Anterior cingulate cortex (tissue), 58 donors: Measurements from ENCODE around the gene RARB.

ENCODE experiments used
- DNase-seq, 58 donors: peaks; one replicate each; lab custom pipeline; 2025; lab: John Stamatoyannopoulos, UW

The RARB gene

DNA sequence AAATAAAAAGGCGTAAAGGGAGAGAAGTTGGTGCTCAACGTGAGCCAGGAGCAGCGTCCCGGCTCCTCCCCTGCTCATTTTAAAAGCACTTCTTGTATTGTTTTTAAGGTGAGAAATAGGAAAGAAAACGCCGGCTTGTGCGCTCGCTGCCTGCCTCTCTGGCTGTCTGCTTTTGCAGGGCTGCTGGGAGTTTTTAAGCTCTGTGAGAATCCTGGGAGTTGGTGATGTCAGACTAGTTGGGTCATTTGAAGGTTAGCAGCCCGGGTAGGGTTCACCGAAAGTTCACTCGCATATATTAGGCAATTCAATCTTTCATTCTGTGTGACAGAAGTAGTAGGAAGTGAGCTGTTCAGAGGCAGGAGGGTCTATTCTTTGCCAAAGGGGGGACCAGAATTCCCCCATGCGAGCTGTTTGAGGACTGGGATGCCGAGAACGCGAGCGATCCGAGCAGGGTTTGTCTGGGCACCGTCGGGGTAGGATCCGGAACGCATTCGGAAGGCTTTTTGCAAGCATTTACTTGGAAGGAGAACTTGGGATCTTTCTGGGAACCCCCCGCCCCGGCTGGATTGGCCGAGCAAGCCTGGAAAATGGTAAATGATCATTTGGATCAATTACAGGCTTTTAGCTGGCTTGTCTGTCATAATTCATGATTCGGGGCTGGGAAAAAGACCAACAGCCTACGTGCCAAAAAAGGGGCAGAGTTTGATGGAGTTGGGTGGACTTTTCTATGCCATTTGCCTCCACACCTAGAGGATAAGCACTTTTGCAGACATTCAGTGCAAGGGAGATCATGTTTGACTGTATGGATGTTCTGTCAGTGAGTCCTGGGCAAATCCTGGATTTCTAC, at the start of gene RARB:
TSS of gene RARB (plus strand) at position 322 of the 847 bp plus-strand sequence. CDS start at position 791, 469 bp downstream.
- DNase-seq, result peak in 57 of 58 donors; percentile 8 to 84 (median 46)

DNA sequence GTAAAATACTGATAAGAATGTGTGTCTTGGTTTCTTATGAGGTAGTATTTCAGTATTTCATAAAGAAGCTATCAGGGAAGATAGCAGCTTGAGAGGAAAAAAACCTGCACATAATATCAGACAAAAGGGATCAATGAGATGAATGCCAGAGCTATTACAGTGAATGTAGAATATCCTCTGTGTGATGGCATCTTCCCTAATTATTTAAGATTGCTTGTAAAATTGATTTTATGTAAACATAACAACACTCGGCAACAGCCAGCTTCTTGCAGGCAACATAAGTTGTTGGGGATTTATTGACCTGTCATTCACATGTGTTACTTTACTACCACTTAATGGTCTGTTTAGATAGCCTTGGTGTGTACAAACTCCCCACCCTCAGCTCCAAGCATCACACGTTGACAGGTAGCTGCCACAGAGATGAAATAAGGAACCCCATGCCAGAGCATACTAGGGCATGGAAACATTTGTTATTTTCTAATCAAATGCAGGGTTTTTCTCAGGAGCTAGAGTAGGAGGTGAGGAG, 49.2 kb upstream of the RARB start:
- DNase-seq, result no peak

DNA sequence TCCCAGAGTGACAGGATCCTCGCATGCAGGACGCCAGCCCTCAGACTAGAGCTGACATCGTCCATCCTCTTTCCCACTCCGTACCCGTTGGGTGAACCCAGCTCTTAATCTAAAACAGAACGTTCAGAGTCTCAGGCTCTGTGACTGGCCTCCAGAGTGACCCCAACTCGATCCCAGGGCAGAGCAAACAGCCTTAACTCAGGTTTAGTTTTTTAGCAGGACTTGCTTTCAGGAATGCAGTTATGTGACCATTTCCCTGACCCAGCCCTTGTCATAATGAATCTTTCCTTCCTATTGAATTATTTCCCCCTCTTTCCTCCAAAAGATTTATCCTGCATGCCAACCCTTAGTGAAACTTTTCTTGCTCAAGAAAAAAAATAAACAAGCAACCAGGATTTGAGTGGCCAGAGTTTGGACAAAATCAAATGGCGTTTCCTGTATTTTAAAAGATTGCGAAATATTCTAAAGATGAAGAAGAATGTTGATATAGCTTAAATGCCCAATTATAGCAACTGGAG, 47.8 kb upstream of the RARB start:
- no peak for DNase-seq

DNA sequence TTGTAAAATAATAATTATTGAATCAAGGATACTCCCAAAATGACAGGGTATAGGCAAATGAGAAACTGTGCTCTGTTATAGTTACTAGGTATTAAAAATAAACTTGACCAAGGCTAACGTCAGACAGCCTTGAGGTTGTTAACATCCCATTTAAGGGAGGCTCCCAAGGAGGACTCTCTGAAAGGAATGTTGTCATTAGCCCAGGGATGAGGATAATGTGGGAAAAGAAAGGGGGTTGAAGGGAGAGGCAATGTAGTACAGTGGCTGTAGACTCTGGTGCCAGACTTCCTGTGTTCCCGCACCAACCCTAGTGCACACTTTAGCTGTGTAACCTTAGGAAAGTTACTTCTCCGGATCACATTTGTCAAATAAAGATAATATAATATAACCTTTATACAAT, 47.0 kb upstream of the RARB start:
- DNase-seq, result no peak

DNA sequence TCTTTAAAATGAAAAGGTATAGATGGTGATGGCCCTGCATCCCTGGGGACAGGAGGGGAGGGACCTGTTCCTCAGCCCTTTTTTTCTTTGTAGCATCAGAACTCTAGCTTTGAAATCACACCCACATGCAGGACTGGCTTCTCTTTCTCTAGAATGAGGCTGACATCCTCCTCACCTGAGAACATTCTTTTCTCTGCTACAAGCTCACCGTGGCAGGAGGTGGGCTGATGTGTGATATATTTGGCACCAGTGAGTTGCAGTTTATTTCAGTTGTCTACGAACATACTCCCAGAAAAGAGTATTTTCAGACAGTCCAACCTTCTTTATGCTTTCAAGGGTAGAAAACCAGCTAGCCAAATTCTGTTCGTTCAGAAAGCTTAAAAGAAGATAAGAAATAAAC, 43.6 kb upstream of the RARB start:
- DNase-seq, result peak in 1 of 58 donors; percentile 17

DNA sequence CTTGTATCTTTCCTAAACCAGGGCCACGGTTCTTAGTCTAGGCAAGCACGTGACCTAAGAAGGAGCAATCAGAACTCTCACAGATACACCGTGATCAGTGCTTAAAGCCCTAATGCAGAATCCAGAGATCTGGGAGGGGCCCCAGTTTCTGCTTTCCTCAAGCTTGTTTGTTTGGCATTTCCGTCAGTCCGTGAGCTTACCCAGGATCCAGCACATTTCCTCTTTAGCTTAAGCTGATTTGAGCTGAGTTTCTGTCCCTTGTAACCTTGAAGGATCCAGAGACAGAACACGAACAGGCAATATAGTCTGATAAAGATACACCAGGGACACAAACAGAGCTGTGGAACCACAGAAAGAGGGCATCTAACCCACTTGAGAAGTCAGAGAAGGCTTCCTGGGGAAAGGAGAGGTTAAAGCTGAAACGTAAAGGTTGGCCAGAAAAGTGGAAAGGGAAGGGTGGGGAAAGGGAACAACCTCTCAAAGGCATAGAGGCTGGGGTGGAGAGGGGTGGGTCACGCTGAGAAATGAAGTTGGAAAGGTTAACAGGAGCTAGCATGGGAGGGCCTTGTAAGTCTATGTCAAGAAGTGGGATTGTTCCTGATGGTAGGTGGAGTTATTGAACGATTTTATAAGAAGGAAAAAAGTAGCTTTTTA, 42.1 kb upstream of the RARB start:
- no peak for DNase-seq

DNA sequence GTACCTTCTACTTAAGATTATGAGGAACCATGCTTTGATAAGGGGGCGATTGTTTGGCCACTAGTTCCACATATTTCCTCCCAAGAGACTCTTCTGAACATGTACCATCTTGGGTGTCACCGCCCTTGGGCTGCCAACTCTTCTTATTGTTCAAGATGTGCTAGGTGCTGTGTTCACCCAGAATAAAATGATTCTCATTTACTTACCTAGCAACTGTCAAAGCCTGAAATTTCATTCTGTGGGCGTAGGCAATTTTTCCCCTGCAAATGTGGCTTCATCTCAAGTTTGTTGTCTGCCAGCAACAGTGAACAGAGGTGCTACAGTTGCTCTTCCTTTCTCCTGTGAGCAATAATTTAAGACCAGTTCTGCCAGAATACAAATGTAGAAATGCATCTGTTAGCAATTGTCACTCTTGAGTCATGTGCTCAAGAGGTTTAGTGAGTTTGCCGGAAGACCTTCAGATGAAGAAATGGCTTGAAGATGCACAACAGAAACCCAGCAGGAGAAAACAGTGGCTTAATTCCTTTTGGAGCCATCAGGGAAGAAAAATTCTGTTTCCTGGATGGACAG, 41.3 kb upstream of the RARB start:
- peak in 3 of 58 donors; percentile 4 to 29 (median 18) for DNase-seq

DNA sequence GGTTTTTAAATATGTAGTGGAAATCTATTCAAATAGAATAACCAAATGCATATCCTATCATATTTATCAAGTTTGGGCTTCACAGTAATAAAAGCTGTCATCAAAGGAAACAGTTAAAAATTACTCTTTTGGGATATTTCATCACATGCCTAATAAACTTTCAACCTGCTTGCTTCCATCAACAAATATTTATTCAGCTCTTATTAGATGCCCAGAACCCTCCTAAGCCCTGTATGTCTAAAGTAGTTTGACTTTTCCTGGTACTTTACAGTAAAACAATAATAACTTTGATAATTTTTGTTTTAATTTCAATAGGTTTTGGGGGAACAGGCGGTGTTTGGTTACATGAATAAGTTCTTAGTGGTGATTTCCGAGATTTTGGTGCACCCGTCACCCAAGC, 37.5 kb upstream of the RARB start:
- DNase-seq, result no peak

DNA sequence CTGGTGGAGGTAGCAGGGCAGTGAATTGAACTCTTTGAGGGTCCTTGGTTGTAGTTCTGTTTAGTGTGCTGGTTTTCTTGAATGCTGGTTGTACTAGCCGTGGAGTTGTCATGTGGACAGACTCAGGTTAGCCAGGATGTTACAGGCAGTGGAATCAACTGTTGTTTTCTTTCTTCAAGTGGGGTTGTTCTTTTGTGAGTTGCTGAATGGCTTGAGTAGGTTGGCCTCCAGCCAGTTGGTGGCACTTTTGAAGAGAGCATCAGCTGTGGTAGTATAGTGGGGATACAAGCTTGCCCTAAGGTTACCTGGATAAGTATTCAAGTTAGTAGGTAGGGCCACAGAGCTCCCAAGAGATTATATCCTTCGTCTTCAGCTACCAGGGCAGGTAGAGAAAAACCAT, 31.8 kb upstream of the RARB start:
- no peak for DNase-seq

DNA sequence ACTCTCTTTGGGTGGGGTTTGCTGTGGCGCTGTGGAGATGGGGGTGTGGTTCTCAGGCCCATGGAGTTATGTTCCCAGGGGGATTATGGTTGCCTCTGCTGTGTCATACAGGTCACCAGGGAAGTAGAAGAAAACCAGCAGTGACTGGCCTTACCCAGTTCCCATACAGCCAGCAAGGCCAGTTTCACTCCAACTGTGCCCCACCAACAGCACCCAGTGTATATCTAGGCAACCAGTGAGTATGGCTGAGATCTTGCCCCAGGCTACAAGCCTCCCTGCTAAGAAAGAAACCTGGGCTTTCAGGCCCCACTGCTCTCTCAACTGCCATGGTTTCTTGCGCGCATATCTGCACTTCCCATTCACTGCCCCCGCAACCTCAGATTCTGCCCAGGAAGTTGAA, 31.4 kb upstream of the RARB start:
- DNase-seq, result no peak

DNA sequence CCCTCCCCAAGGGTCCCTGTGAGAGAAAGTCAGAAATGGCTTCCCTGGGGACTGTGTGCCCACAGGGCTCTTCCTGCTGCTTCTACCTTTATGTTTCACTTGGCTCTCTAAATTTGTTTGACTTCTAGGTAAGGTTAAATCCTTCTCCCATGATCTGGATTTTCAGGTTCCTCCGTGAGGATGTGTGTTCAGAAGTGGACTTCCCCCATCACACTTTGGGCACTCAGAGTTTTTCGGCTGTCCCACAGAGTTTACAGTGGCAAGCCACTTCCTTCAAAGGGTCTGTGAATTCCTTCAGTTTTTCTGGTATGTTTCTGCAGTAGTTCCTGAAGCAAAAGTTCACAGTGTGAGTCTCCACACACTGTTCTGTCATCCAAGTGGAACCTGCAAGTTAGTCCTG, 30.9 kb upstream of the RARB start:
- DNase-seq, result no peak

DNA sequence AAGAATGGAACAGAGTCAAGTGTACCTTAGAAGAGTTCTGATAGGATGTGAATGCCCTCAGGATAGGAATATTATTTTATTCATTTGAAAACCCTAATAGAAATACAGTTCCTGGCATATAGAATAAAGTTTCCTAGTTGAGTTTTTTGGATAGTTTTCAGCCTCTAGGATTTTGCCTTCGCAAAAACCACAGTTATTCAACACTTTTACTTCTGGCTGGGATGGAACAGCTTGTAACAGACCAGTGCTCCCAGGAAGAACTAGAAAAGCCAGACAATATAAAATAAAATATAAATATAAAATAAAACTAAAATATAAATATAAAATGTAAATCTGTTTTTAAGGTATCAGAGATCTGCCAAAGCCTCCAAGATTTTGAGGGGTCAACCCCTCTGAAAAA, 27.5 kb upstream of the RARB start:
- no peak for DNase-seq

DNA sequence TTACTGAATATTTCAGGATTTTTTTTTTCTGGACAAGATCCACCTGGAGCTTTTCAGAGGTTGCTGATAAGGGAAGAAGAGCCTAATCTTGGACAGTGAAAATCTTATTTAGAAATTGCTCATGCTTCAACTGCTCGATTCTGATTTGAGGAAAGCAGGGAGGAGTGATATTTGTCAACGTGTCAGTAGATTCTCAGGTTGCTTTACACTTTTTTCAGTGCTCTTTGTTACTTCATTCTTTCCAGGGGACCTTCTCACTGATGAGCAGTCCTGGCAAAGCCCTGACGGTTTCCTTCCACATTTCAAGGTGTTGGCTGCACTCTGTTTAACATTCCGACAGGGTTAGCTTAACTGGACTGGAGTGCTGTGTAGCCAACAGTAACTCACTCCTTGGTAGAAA, 24.1 kb upstream of the RARB start:
- no peak for DNase-seq

DNA sequence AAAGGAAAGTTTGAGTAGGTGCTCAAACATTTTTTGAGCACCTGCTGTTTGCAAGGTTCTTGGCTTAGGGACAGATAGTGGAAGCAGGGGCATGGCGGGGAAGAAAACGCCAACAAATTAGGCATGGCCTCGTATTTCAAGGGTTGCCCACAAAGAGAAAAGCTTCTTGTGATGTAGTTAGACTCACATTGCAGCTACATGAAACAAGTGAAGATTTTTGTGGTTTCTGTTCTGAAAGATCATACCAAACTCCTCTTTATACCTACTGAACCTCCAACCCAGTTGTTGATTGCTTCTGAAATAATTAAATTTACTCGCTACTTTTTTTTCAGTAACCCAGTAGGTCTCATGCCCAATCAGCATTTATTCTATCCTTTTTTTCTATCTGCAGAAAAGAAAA, 23.5 kb upstream of the RARB start:
- DNase-seq, result no peak

DNA sequence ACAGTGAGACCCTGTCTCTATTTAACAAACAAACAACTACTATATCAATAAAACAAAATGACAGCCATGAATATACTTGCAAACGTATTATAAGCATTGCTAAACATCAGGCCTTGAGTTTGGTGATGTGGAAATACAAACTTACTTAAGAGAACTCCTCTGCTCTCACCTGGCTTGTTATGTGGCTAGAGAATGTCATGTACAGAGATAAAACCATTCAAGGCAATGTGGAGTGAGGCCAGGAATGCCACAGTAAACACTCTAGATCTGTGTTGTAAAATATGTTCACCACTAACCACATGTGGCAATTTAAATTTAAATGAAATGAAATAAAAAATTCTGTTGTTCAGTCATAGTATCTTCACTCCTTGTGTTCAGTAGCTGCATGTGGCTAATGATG, 22.7 kb upstream of the RARB start:
- DNase-seq, result no peak

DNA sequence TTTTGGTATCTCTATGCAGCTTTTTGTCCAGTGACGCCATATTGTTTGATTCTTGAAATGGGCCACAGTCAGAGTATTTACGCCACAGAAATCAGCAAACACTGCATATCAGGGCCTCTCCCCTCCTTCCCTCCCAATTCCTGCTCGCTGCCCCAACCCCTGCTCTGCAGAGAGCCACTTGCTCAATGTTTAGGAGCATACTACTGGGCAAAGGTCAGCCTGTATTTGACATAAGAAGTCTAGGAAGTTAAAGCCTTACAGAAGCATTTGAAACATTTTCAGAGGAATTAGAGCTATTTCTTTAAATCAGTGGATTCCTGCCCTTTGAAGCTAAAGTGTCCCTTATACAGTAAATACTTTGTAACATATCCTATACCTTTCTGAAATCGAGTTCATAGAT, 17.4 kb upstream of the RARB start:
- DNase-seq, result no peak

DNA sequence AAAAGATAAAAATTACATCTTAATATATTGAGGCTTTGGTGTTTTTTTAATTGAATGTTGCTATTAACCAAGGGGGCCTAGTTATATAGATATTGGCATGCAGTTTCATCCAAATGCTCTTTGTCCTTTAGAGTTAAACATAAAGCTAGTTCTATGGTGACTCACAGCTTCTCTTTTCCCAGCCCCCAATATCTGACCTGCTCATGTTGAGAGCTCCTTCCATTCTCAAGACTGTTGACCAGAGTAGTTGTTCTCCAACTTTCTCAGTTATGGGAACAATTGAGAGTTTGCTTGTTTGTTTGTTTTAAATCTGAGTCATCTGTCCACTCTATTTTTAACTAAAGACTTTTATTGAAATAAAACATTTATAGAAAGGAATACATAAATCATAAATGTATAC, 15.8 kb upstream of the RARB start:
- no peak for DNase-seq

DNA sequence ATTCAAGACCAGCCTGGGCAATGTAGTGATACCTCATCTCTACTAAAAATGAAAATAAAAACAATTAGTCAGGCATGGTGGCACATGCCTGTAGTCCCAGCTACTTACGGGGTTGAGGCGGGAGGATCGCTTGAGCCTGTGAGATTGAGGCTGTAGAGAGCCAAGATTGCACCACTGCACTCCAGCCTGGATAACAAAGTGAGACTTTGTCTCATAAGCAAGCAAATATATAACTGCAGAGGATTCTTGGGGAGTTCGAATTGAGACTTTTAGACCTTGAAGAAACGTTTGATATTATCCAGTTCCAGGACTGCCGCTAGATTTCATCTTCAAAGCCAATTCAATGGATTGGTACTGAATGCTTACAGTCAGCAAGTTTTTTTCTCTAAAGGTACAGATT, 11.9 kb upstream of the RARB start:
- no peak for DNase-seq

DNA sequence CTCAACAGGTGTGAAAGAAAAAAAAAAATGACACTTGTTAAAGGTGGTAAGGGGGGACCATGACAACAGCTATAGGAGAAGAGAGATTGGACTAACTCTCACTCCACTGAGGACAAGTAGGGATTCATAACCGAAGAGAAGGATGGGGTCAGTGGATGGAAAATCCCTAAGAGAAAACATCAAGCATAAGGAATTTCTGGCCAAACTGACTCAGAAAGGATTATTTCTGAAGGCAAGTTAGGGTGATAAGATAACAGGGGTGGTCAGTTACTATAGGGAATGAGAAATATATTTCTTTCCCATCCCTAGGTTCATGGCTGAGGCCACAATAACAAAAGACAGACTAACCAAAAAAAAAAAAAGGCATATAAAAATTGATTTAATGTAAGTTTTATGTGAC, 9.5 kb upstream of the RARB start:
- DNase-seq, result no peak

DNA sequence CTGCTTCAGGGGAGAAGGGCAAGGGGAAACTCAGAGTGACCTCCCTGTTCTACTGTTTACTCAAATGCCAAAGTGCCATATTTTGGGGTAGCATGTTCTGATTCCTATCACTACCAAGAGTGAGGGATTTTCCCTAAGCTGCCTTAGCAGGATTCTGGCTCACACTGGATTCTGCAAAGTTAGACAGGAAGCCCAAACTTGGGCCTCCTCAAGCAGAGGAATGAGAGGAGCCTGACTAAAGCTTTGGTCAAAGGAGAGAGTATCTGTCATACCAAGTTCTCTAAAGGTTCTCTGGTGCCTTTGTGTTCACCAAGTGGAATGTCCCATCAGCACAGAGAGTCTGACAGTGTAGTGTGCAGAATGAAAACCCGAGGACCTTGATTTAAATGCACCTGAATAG, 8.8 kb upstream of the RARB start:
- no peak for DNase-seq

DNA sequence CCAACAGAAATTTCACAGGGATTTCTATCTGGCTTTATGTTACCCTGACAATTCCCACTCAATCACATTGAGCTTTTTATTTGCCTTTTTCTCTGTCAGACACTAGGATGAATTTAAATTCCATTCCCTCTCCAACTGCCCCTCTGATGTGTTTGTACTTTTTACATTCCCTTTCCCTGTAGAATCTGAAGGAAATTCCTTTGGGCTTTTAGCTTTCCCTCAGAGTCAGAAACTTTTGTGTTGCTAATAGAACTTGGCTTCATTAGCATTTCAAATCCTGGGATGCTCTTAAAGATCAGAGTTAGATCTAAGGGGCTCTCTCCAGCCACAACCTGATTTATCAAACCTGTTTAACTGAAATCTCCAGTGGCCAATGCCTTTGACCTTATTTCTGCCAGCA, 7.9 kb upstream of the RARB start:
- DNase-seq, result no peak
